Astrocyte of the cerebellum (primary cell): ENCODE measurements around the gene MPI.

ENCODE experiments used
- DNase-seq: peaks from one replicate; pipeline ENCODE4 v3.0.0-alpha.2; 2011; ENCODE audit warnings: low read depth
- H3K4me3 ChIP-seq: 2 replicates; pipeline ENCODE4 v1.5.1; 2011; ENCODE audit warnings: mild to moderate bottlenecking, low read depth, low read length, moderate library complexity
- in situ Hi-C: cut with HindIII; loops from 2 replicates; pipeline ENCODE4 v1.10.0; 2017; ENCODE audit warnings: low sequenced_read_pairs
- TF ChIP-seq, protein P1 (sequence below): IDR thresholded peaks from 2 replicates; pipeline ENCODE4 v1.5.1; 2012; ENCODE audit warnings: low read length, low read depth, moderate library complexity, mild to moderate bottlenecking; ENCODE audit errors: missing control alignments

MPI gene

GRCh38 chr15:74843891-74844299, 45.9 kb upstream of the MPI start:
- no peak overlapping the region for H3K4me3 ChIP-seq
- TF ChIP-seq, protein P1, sequence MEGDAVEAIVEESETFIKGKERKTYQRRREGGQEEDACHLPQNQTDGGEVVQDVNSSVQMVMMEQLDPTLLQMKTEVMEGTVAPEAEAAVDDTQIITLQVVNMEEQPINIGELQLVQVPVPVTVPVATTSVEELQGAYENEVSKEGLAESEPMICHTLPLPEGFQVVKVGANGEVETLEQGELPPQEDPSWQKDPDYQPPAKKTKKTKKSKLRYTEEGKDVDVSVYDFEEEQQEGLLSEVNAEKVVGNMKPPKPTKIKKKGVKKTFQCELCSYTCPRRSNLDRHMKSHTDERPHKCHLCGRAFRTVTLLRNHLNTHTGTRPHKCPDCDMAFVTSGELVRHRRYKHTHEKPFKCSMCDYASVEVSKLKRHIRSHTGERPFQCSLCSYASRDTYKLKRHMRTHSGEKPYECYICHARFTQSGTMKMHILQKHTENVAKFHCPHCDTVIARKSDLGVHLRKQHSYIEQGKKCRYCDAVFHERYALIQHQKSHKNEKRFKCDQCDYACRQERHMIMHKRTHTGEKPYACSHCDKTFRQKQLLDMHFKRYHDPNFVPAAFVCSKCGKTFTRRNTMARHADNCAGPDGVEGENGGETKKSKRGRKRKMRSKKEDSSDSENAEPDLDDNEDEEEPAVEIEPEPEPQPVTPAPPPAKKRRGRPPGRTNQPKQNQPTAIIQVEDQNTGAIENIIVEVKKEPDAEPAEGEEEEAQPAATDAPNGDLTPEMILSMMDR, result no peak
- in situ Hi-C loops, result no loop called here
- DNase-seq, result no peak

DNA sequence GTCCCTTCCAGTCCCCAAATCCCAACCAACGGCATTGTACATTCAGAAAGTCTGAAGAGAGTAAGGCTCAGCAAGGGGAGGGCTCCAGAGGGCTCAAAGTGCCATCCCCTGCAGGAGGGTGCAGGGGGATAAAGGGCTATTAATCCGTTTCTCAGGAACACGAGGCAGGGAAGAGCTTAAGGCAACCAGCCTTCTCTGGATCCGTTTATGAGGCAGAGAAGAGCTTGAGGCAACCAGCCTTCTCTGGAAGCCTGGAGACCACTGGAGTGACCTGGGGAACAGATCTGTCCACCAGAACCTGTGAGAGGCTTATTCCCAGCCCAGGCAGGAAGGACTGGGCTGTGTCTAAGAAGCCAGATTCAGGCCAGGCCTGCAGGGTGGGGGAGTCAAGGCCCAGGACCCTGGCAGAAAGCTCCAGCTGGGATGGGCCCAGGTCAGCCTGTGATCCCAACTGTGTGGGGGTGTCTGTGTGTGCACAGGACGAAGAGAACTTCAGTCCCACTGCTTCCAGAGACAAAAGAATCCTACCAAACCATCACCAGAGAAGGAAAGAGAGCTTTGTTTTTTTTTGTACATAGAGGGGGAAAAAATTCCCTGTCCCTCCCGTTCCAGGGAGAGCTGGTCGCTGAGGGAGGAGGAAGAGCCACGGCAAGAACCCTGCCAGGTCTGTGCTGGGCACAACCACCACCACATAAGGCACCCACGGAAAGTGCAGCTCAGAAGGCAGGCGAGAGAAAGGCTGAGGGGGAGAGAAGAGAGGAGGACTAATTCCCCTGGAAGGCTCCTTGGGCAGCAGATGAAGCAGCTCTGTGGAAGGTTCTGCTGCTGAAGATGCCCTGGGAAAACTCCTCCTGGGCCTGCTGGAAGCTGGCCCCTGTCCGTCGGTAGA, 45.3 kb upstream of the MPI start:
- no peak for DNase-seq
- TF ChIP-seq, protein P1, result no peak
- in situ Hi-C loops, result no loop called here
- H3K4me3 ChIP-seq, result no peak overlapping the region

- TF ChIP-seq, protein P1, result no peak
- H3K4me3 ChIP-seq, result no peak overlapping the region
Observed at GRCh38 chr15:74845208-74845568, 44.7 kb upstream of the MPI start.

DNA sequence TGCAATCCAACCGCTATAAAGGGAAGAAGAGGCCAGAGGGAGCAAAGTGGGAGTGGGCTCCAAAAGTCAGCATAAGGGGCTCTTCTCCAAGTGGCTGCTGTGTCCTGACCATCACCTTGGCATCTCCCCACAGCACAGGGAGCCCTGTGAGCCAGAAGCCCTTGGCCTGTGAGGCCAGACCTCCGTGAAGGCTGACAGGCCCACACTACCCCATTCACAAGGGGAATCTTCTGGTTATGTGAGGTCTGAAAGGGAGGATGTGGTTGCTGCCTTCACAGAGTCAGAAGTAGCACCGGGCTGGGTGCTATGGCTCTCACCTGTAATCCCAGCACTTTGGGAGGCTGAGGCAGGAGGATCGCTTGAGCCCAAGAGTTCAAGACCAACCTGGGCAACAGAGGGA, 44.3 kb upstream of the MPI start:
- in situ Hi-C loops, result no loop called here

More at GRCh38 chr15:74845208-74845568, 44.7 kb upstream of the MPI start:
- in situ Hi-C loops, result no loop called here
- DNase-seq, result no peak

GRCh38 chr15:74847432-74847831, 42.4 kb upstream of the MPI start:
- no peak for DNase-seq
- in situ Hi-C loops, result no loop called here
- H3K4me3 ChIP-seq, result no peak overlapping the region
- TF ChIP-seq, protein P1, result no peak

More for the DNA sequence above, 44.3 kb upstream of the MPI start:
- no peak overlapping the region for H3K4me3 ChIP-seq
- TF ChIP-seq, protein P1, result no peak
- no peak for DNase-seq

GRCh38 chr15:74850393-74850792, 39.4 kb upstream of the MPI start:
- in situ Hi-C loops, result no loop called here
- DNase-seq, result no peak
- no peak overlapping the region for H3K4me3 ChIP-seq
- TF ChIP-seq, protein P1, result no peak
